ENCODE data around the gene ANKDD1A.

Gene ANKDD1A

GRCh38 chr15:64923546-64923945 lies 11.8 kb downstream of the ANKDD1A start:
- no peak for DNase-seq (ENCODE audit: low spot score)

DNA sequence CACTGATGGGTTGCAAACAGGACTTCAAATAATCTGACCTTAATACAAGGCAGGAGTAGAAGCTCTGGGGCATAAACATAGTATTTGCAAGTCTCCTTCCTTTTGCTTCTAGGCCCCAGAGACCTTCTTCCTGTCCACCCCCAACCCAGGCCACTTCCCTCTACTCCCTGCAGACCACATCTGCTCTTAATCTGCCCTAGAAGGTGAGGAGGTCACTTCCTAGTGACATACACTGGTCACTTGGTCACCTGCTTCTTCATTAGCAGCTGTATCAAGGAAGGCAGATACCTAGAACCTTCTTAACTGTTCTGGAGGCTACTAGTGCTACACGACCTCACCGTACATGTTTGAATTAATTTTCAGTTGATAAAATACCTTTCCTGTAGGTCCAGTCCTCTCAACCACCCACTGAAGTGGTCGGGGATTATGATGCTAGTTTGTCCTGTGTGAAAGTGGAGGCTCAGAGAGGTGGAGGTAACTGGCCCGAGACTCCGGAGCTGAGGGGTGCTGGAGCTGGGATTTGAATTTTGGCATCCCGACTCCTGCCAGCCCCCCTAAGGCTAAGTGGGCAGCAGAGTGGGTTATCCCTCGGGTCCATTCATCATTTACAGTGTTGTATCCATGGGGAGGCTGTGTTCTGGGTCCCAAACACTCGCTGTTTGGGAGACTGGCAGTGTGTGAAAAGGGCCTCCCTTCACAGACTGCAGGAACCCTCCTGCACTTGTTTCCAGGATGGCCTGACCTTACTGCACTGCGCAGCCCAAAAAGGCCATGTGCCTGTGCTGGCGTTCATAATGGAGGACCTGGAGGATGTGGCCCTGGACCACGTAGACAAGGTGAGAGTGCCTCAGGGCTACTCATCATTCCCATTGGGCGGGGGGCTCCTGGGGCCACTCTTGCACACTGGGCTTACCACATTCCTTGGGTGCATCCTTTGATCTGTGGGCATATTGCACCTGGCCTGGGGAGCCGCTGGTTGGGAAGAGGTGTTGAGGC lies 13.9 kb downstream of the ANKDD1A start:
- no peak for DNase-seq (ENCODE audit: low spot score)

GRCh38 chr15:64926661-64927060 lies 15.0 kb downstream of the ANKDD1A start:
- no peak for DNase-seq (ENCODE audit: low spot score)

- no peak for DNase-seq (ENCODE audit: low spot score)
These were observed 17.0 kb downstream of the ANKDD1A start for GRCh38 chr15:64928626-64929220.

DNA sequence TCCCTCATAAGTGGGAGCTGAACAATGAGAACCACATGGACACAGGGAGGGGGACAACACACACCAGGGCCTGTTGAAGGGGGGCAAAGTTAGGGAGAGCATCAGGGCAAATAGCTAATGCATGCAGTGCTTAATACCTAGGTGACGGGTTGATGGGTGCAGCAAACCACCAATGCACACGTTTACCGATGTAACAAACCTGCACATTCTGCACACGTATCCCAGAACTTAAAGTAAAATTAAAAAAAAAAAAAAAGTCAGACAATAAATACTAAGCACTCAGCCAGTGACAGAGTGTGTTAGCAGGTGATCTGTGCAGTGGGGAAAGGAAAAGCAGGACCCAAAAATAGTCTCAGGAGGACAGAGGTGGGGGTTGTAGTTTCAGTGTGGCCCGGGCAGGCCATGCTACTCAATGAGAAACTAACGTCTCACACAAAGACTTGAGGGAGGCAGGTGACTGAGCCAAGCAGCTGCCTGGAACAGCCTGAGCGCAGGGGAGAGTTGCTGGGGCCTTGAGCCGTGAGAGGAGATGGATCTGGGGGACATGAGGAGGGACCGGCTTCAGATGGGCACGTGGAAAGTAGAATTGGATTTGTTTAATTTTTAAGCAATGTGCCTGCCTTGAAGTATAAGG lies 18.4 kb downstream of the ANKDD1A start:
- DNase-seq (ENCODE audit: low spot score) = no peak

DNA sequence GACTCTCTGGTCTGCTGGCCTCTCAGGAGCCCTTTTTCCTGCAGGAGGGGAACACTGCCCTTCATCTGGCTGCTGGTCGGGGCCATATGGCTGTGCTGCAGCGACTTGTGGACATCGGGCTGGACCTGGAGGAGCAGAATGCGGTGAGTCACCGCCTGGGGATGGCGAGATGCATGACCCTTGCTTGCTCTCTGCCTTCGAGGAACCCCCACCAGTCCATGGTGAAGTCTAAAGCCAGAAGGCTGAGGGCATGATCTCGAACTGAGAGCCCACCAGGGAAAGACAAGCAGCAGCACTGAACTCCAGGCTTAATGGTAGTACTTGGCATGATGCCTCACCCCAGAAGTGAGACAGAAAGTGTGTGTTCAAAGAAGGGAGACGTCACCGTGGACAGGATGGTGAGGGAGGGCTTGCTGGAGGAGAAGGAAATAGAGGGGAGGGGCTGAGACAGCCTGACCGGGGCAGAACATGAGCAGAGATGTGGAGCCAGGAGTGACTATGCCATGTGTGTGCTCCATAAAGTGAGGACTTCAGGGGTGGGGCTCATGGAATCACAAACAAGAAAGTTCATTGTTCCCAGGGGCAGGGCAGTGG lies 19.2 kb downstream of the ANKDD1A start:
- peak; percentile 26 for DNase-seq (ENCODE audit: low spot score)

- DNase-seq (ENCODE audit: low spot score) = no peak
These were observed 19.7 kb downstream of the ANKDD1A start for GRCh38 chr15:64931381-64931780.

DNA sequence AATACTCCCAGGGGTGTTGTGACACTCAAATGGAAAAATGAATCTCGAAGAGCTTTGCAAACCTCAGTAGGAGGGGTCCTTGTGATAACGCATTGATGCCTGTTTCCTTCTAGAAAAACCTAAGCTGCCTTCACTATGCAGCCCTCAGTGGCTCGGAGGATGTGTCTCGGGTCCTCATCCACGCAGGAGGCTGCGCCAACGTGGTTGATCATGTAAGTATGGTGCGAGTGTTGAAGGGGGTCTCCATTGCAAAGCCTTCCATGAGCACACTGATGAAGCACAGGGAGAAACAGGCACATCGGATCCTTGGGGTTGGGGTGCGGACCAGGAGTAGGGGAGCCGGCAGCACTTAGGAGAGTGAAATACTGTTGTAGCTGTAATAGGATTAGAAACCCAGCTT lies 22.3 kb downstream of the ANKDD1A start:
- DNase-seq (ENCODE audit: low spot score) = no peak

- DNase-seq (ENCODE audit: low spot score) = no peak
These were observed 26.5 kb downstream of the ANKDD1A start for GRCh38 chr15:64938192-64938591.

DNA sequence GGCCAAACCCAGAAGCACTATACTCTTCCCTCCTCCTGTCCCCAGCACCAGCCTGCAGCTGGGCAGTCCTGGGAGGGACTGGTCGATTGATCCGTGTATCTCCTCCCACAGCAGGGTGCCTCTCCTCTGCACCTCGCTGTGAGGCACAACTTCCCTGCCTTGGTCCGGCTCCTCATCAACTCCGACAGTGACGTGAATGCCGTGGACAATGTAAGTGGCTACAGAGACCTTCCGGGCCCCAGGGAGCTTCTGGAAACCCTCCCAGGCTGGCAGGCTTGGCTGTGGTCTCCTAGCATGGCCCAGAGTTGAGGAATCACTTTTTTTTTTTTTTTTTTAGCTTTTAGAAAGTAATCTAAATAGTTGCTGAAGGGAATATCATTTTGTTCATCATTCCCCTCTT lies 30.7 kb downstream of the ANKDD1A start:
- DNase-seq (ENCODE audit: low spot score) = no peak

DNA sequence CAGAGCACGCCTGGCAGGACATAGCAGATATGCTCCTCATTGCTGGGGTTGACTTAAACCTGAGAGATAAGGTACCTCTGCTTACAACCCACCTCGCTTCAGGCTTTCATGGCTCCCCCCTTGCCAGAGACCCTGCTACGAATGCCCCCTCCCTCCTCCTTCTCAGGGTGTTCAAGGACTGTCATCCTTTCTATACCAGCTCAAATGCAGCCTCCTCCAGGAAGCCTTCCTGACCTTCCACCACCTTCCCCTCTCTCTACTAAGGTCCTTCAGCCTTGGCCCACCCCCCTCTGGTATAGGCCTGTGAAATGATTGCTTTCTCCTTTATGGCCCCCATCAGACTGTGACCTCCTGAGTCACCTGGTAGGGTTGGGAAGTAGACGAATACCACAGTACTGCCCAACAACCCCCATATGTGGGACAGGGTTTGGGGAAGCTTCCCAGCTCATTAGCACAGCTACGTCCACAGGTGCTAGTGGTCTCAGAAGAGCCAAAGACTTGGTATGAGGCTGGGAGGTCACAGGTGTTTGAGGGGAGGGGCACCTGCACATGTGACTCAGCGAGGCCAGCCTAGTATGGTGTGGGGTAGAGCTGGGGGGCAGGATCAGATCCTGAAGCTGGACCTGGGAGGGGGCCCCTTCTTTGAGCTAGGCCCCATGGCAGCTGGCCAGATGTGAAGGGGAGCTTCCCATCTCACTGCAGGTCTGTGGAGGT lies 32.0 kb downstream of the ANKDD1A start:
- no peak for DNase-seq (ENCODE audit: low spot score)

DNA sequence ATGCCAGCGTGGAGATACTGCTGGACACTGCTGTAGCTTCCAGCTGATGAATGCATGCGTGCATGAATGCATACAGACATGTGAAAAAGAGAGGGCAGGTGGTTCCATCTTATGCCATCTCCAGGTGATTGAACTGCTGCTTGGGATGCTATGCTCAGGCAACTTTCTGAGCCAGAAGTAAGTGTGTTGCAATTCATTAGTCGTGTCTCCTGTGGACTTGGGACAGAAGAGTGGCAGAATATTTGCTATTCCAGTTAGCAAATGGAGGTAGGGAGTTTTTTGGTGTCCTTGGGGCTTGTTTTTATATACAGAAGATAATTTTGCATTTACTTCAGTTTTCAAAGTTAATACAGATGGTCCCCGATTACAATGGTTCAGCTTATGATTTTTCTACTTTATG lies 33.3 kb downstream of the ANKDD1A start:
- no peak for DNase-seq (ENCODE audit: low spot score)

- DNase-seq (ENCODE audit: low spot score) = no peak
These were observed 35.5 kb downstream of the ANKDD1A start for GRCh38 chr15:64947211-64947610.

DNA sequence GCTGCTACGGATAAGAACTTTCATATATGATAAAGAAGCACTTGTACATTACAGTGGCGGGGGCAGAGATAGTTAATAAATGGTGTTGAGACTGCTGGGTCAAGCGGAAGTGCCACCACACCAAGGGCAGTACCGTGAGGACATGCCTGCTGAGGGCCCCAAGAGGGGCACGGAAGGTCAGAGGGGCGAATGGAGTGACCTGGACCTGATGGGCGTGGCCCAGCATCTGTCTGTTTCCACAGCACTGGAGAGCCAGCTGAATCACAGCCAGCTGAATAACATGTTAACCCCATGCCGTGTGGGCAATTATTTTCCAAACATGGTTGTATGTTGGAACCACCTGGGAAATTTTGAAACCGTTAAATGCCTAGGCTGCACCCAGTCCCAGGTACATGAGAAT lies 37.2 kb downstream of the ANKDD1A start:
- no peak for DNase-seq (ENCODE audit: low spot score)

DNA sequence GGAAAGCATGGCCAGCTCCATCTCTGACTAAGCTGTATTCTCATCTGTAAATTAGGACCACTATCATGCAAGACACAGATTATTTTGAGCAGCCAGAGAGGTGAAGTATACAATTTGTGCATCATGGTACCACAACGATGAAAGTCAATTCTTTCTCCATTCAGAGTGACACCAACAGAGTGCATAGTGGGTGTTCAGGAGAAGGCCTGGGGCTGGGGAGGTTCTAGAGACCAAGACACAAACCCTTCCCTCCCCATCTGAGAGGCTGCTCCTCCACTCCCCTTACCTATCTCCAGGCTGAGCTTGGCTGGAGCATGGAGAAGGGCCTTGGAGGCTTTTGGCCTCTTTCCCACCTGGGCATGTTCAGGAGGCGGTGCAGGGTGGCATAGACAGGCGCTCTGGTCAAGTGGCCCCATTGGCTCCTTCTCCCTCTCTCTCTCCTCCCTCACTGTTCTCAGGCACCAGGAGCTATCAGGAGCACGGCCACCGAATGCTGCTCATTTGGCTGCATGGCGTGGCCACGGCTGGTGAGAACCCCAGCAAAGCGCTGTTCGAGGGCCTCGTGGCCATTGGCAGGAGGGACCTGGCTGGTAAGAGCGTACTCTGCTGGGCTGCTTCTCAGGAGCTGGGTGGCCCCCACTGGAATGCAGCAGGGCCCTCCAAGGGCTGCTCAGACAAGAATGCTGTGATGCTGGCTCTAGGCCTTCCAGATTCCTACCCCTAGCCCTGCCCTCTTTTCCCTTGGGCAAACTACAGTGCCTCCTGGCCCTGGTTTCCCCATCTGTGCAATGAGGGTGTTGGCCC lies 37.9 kb downstream of the ANKDD1A start:
- DNase-seq (ENCODE audit: low spot score) = no peak

DNA sequence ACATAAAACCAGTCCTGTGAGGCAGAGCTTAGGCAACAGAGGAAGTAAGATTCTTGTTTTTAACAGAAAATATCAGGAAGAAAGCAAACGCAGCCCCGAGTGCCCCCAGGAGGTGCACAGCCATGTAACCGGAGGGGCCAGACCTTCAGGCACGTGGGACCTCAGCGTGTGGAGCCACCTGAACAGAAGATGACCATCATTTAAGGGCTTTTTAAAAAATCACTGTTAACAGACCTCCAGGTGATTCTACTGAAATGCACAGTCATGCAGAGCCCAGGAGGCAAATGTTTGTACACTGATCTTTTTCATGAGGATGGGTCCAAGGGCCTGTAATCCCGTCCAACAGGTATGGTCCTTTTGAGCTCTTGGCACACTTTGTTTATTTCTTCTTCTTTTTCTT lies 39.2 kb downstream of the ANKDD1A start:
- DNase-seq (ENCODE audit: low spot score) = no peak

DNA sequence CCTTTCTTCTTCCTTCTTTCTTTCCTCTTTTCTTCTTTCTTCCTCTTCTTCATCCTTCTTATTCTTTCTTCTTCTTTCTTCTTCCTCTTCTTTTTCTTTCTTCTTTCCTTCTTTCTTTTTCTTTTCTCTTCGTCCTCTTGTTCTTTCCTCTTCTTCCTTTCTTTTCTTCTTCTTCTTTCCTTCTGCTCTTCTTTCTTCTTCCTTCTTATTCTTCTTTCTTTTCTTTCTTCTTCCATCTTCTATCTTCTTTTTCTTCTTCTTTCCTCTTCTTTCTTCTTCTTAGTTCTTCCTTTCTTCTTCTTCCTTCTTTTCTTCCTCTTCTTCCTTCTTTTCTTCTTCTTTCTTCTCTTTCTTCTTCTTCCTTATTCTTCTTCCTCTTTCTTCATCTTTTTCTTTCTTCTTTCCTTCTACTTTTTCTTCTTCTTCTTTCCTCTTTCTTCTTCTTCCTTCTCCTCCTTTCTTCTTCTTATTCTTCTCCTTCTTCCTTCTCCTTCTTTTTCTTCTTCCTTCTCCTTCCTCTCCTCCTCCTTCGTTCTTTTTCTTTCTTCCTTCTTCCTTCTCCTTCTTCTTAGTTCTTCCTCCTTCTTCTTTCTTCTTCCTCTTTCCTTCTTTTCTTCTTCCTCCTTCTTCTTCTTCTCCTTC lies 40.2 kb downstream of the ANKDD1A start:
- DNase-seq (ENCODE audit: low spot score) = no peak

GRCh38 chr15:64954395-64954794 lies 42.7 kb downstream of the ANKDD1A start:
- DNase-seq (ENCODE audit: low spot score) = no peak

DNA sequence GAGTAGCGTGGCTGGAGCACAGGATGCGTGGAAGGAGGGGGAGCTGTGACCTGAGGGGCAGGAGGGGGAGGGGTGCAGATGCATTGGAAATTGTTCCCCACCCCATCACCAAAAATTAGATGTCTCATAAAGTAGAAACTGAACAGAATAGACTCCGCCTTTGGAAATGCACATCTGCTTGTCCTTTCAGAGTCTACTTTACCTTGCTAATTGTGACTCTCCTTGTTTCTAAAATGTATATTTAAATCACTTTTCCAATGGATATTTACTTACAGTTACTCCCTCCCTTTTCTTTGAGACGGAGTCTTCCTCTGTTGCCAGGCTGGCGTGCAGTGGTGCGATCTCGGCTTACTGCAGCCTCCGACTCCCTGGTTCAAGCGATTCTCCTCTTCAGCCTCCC lies 47.4 kb downstream of the ANKDD1A start:
- no peak for DNase-seq (ENCODE audit: low spot score)

DNA sequence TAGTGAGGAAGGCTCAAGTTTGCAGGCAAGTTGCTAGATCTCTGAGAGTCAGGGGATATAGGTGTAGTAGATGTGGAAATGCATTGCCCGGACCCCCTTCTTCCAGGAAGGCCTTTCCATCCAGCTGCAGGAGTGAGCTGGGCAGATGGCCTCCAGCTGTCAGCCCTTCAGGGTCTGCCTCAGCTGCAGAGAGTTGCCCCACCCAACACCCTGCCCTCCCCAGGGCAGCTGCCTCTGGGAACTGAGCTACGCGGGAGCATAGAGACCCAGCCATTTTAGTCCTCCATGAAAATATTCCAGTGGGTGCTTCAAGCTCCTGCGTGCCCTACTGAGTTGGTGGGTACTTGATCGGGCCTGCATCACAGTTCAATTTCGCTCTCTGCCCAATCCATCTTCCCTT lies 48.5 kb downstream of the ANKDD1A start:
- no peak for DNase-seq (ENCODE audit: low spot score)

GRCh38 chr15:64961013-64961412 lies 49.3 kb downstream of the ANKDD1A start:
- DNase-seq (ENCODE audit: low spot score) = no peak

All from kidney capillary endothelial cell (primary cell).